NB4 (cell line): Measurements from ENCODE around the gene RNU2-63P.

Experiments
- POLR2A ChIP-seq: IDR thresholded peaks from 2 replicates; pipeline ENCODE4 v1.6.1; 2011; ENCODE audit warnings: mild to moderate bottlenecking; ENCODE audit not compliant: insufficient read length; ENCODE audit errors: extremely low read depth
- TF ChIP-seq, protein P1 (sequence below): IDR thresholded peaks from 2 replicates; pipeline ENCODE4 v1.6.1; 2011; ENCODE audit warnings: low read depth, low read length
- TF ChIP-seq, protein P2 (sequence below): IDR thresholded peaks from one replicate; pipeline ENCODE4 v1.5.1; 2012; ENCODE audit warnings: low read depth, low read length

DNA sequence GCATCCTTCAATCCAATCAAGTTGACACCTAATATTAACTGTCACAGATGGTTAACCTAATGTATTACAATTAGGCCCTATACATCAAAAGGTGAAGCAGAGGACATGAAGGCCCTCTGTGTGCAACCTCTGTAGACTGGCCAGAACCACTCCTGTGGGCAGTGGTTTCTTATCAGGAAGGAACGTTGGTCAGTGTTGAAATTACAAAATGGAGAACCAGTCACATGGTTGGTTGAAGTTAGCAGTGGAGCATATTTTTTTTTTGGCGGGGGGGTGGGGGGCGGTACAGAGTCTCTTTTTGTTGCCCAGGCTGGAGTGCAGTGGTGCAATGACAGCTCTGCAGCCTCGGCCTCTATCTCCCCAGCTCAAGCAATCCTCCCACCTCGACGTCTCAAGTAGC is 19.8 kb downstream of the RNU2-63P start:
- TF ChIP-seq, protein P1, sequence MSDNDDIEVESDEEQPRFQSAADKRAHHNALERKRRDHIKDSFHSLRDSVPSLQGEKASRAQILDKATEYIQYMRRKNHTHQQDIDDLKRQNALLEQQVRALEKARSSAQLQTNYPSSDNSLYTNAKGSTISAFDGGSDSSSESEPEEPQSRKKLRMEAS, result no peak
- TF ChIP-seq, protein P2, sequence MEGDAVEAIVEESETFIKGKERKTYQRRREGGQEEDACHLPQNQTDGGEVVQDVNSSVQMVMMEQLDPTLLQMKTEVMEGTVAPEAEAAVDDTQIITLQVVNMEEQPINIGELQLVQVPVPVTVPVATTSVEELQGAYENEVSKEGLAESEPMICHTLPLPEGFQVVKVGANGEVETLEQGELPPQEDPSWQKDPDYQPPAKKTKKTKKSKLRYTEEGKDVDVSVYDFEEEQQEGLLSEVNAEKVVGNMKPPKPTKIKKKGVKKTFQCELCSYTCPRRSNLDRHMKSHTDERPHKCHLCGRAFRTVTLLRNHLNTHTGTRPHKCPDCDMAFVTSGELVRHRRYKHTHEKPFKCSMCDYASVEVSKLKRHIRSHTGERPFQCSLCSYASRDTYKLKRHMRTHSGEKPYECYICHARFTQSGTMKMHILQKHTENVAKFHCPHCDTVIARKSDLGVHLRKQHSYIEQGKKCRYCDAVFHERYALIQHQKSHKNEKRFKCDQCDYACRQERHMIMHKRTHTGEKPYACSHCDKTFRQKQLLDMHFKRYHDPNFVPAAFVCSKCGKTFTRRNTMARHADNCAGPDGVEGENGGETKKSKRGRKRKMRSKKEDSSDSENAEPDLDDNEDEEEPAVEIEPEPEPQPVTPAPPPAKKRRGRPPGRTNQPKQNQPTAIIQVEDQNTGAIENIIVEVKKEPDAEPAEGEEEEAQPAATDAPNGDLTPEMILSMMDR, result no peak
- TF ChIP-seq POLR2A, result no peak
